Measurements from ENCODE around the gene MAPK1IP1L.
A peak's percentile ranks its signal among the peaks of the same experiment; 100 is the strongest.

Gene MAPK1IP1L

DNA sequence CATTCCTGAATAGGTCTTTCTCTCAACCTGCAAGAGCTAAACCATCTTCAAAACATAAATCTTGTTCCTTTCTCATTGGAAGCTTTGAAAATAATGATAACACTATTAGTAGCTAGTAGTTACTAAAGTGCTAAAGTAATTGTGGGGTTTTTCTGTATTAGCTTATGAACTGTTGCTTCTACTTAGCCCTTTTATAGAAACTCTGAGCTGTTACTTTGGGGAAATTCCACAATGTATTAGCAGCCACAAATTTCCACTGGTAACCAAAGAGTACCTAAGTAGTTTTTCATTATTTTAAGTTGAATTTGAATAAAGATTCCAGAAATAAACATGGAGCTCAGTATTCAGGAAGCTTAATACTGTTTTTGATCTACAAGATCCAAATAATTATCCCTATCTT is 6.4 kb upstream of the MAPK1IP1L start:
- Histone ChIP-seq H3K4me3 (no peak overlapping the region), H3K27ac (no peak overlapping the region)
- TF ChIP-seq, protein P1, sequence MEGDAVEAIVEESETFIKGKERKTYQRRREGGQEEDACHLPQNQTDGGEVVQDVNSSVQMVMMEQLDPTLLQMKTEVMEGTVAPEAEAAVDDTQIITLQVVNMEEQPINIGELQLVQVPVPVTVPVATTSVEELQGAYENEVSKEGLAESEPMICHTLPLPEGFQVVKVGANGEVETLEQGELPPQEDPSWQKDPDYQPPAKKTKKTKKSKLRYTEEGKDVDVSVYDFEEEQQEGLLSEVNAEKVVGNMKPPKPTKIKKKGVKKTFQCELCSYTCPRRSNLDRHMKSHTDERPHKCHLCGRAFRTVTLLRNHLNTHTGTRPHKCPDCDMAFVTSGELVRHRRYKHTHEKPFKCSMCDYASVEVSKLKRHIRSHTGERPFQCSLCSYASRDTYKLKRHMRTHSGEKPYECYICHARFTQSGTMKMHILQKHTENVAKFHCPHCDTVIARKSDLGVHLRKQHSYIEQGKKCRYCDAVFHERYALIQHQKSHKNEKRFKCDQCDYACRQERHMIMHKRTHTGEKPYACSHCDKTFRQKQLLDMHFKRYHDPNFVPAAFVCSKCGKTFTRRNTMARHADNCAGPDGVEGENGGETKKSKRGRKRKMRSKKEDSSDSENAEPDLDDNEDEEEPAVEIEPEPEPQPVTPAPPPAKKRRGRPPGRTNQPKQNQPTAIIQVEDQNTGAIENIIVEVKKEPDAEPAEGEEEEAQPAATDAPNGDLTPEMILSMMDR (IDR thresholded peaks at IDR 0.05): no peak
- no peak for DNase-seq (ENCODE audit: low spot score)

DNA sequence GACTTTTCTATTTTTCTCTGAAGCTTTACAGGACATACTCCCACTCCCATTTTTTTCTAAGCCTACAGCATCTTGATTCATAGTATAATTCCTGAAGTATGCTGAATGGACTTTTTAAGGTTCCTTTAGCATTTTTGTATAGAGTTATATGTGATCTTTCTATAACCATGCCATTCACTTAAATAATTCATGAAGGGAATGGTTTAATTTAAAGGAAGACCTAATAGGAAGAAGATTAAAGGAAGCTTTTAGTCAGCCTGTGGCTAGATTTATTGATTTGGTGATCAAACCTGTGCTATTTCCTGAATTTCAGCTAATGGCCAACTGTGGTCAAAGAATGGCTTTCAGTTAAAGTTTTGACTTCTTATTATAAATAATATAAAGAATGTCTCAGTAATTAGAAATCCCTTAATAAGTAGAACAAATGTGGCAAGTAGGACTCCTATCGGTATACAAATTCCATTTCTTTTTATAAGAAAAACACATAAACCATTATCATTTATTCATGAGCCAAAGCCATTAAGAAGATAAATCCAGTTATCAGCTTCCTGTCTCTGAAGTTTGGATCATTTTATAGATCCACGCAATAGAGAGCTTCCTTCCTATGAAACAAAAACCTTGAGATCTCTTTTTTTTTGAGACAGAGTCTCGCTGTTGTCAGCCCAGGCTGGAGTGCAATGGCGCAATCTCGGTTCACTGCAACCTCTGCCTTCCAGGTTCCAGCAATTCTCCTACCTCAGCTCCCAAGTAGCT is 4.0 kb upstream of the MAPK1IP1L start:
- no peak overlapping the region for H3K27ac ChIP-seq
- no peak overlapping the region for H3K4me3 ChIP-seq
- TF ChIP-seq, protein P1 (IDR thresholded peaks at IDR 0.05): no peak
- DNase-seq (ENCODE audit: low spot score): no peak

DNA sequence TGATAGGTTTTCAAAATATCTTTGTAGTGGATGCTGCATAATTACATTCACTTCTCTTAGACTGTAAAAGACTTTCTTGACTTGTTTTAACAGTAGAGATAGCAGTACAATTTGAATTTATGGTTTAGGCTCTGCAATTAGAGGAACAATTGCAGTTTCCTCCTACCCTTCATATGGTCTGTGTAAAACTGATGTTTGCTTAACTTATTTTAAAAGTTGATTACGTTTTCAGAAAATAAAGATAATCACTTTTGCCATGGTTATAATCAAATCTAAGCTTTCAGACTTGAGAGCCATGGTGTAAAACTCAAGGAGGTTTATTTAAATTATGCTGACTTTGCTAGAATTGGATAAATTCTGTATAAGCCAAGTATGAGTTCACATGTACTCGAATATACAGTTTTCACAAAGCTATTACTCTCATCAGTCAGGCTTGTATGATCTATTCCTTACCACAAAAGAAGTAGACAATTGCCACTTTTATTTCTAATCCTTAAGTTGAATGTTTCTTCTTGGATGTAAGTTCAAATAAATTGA is 2.5 kb upstream of the MAPK1IP1L start:
- DNase-seq (ENCODE audit: low spot score): no peak
- H3K27ac ChIP-seq: no peak overlapping the region

DNA sequence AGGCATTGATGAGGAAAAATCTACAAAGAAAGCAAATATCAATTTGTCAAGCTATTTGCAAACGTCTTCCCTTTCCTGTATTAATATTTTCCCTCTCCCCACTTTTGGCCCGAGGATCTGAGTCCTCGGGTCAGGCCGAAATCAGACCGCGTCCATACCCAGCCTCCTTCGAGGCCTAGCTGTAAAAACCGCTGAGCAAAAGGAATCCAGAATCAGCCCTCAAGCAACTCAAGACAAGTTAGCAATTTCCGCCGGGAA is 353 bp upstream of the MAPK1IP1L start:
- TF ChIP-seq, protein P1 (IDR thresholded peaks at IDR 0.05): no peak
- DNase-seq (ENCODE audit: low spot score): no peak
- H3K27ac ChIP-seq: peak overlapping the region; percentile 96 to 99
- H3K4me3 ChIP-seq: peak overlapping the region; percentile 85

More for the DNA sequence above, 2.5 kb upstream of the MAPK1IP1L start:
- TF ChIP-seq, protein P1 (IDR thresholded peaks at IDR 0.05): no peak
- H3K4me3 ChIP-seq: no peak overlapping the region

DNA sequence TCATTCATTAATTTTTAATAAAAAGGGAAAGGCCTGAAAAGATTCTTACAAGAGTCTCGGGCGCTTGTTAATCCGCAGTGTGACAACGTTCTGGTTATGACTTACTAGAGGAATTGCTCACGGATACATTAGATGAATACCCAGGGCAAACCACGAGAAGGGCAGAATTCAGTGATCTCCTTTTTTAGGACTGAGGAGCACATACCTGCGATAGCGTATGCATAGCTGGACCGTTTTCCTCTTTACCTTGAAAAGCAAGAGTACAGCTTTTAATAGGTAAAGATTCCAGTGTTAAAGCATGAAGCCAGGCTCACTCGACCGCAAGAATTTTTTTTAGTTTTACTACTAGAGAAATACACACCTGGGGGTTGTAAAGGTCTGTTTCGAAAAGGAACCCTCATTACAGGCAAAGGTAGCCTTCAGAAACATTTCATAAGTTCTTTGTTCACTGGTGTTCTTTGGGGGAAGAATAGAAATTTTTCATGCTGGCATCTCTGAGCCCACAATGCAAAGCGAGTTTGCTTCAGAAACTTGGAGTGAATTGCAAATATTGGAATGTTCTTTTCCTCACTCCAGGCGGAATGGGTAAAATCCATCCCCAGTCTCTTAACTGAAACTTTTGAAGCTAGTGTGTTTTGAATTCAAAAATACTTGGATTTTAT is 953 bp downstream of the MAPK1IP1L start:
- Histone ChIP-seq H3K4me3 (peak overlapping the region; percentile 85), H3K27ac (peak overlapping the region; percentile 96 to 99)
- DNase-seq (ENCODE audit: low spot score): no peak
- TF ChIP-seq, protein P1 (IDR thresholded peaks at IDR 0.05): no peak

DNA sequence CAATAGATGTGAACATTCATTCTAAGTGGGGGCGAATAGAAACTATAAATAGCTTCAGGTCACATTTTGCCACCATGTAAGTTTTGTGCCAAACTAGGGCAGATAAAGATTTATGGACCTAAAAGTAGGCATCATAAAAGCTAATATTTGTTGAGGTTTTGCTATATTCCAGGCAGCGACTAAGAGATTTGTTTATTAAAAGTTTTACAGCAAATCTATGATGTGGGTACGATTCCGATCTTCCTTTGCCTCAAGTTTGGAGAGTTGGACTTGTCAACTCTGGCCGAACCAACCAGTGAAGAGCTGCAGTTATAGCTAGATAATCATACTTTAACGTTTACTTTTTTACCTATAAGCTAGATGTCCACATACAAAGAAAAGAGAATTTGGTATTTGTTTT is 1.6 kb downstream of the MAPK1IP1L start:
- peak overlapping the region; percentile 85 for H3K4me3 ChIP-seq
- peak overlapping the region; percentile 96 to 99 for H3K27ac ChIP-seq
- no peak for DNase-seq (ENCODE audit: low spot score)
- TF ChIP-seq, protein P1 (IDR thresholded peaks at IDR 0.05): no peak

DNA sequence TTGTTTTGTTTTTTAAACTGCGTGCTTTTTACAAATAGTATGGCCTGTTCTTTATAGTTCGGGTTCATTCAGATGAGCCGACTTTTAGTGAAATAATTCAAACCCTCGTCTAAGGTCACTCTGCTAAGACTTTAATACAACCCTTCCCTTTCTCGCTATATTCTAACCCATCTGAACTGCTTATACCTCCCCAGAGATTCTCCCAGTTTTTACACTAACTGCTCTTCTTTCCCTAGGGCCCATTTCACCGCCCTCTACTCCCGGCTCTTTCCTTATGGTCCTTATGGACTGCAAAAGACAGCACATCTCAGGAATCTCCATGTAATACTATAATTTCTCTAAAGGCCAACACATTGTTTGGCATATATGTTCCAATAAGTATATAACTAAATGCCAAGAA is 2.1 kb downstream of the MAPK1IP1L start:
- H3K27ac ChIP-seq: peak overlapping the region in 1 of 2 donors; percentile 99

More for the DNA sequence above, 2.1 kb downstream of the MAPK1IP1L start:
- peak overlapping the region; percentile 85 for H3K4me3 ChIP-seq
- DNase-seq (ENCODE audit: low spot score): no peak
- TF ChIP-seq, protein P1 (IDR thresholded peaks at IDR 0.05): no peak
